NCI-H748 (cell line): Measurements from ENCODE around the gene KCNQ1.

Experiments used
- DNase-seq: peaks from one replicate; lab custom pipeline; 2025; ENCODE audit not compliant: unreplicated experiment; lab: John Stamatoyannopoulos, UW

KCNQ1 gene

DNA sequence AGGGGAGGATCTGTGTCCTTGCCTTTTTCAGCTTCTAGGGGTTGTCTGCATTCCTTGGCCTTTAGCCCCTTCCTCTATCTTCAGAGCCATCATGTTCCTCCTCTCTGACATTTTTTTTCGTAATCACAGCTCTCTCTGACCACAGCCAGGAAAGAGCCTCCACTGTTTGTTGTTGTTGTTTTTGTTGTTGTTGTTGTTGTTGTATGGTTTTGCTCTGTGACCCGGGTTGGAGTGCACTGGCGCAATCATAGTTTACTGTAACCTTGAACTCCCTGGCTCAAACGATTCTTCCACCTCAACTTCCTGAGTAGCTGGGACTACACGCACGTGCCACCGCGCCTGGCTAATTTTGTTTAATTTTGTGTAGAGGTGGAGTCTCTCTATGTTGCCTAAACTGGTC, 310.3 kb downstream of the KCNQ1 start:
- no peak for DNase-seq

DNA sequence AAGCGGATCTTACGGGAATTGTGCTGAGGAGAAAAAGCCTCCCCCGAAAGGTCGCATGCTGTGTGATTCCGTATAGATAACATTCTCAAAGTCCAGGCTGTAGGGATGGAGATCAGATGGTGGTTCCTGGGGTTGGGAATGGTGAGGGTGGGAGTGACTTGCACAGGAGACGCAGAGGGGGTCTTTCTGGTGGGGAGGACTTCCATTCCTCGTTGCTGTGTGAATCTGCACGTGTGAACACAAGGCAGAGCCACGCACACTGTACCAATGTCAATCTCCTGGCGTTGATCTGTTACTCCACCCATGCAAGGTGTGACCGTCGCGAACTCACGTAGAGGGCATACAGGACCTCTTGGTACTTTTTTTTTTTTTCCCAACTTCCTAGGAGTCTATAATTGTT, 313.9 kb downstream of the KCNQ1 start:
- no peak for DNase-seq

DNA sequence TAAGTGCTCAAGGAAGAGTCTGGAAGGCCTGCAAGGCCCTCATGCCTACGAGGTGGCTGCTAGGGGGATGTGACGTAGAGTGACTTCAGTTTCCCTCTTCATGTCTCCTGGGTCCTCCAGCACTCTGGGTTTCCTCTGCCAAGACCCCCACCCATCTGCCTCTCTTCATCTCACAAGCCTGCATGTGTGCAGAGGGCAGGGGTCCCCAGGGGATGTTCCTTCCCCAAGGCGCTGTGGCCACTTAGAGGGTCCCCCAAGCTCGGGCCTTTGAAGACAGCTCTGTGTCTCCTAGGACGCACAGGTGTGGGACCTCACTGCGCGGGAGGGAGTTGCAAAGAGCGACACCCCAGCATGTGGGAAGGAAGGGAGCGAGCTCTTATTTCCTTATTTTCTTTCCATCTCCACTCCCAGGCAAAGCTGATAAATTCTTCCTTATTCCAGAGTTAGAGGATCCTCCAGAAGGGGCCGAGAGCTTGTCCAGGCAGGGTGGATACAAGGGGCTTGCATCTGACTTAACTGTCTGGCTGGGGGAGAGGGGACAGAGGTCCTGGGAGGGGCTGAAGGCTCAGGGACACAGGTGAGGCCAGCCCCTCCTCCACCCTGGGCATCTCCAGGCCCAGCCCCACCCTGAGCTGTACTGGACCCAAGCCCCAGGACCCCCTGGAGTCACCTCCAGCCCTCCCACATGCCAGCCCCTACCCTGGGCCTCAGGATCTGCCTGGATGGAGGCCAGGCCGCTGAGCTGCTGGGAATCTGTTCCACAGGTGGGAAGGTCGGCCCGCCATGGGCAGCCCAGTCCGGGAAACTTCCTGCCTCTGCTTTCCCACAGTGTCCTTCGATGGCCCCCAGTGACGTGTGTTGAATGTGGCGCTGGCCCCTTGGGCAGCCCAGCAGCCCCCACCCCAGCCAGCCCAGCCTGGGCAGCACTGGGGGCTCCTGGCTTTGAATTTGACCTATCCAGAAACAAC, 314.7 kb downstream of the KCNQ1 start:
- no peak for DNase-seq

DNA sequence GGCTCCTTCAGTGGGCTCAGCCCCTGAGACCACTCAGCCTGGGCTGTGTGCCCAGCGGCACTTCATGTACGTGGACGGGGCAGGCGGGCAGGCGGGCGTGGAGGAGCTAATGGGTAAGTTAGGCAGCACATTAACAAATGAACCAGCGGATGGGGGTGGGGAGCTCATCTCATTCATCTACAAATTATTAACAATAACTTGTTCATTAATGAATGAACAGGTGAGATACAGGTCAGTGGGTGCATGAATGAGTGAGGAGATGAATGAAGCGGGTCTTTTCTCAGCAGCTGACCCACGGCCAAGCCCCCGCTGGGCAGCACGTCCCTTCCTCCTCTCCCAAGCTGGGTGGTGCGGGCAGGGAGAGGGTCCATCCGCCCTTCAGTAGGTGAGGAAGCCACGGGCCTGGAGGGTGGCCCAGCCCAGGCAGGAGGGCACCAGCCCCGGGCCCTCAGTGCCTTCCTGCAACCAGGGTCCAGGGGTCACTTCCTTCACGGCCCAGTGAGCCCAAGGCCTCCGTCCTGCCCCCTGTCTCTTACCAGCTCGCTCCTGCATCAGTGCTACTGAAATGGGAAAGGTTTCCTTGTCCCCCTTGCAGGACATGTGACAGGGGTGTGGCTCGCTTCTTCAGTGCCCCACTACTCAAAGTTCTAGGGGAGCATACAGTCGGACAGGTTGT, 315.5 kb downstream of the KCNQ1 start:
- DNase-seq: no peak

DNA sequence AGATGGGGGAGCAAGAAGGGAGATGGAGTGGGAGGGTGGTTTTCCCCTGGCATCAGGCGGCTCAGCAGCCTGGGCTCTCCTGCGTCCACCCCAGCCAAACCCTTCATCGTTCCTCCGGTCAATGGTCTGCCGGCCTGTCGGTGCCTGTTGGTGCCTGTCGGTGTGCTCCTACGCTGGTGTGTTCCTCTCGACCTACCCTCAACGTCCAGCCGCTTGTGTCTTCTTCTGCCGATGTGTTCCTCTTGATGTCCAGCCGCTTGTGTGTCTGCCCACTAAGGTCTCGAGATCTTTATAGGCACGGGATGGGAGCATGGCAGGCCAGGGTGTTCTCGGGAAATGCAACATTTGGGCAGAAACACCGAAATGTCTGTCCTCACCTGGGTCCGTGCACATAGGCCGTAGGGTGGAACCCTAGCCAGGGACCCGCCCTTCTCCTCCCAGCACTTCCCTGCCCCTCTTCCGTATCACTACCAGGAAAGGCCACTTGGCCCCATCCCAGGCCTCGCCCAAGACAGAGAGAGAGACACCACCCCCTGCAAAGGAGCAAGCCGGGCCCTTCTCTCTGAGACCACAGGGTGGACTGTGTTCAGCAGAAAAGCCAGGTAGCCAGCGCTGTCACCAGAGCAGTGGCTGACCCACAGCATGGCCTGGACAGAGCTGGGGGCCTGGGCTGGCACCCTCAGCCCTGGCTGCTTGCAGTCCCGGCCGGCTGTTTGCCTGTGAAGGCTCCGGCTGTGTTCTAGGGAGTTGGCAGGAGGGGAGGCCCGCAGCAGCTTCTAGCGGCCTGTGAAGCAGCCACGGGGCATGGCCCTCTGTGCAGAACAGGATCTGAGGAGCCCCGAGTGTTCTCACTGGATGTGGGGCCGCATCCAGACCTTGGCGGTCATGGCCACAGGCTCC, 316.6 kb downstream of the KCNQ1 start:
- no peak for DNase-seq

- DNase-seq: no peak
Observed at GRCh38 chr11:2762031-2762380, 317.2 kb downstream of the KCNQ1 start.

DNA sequence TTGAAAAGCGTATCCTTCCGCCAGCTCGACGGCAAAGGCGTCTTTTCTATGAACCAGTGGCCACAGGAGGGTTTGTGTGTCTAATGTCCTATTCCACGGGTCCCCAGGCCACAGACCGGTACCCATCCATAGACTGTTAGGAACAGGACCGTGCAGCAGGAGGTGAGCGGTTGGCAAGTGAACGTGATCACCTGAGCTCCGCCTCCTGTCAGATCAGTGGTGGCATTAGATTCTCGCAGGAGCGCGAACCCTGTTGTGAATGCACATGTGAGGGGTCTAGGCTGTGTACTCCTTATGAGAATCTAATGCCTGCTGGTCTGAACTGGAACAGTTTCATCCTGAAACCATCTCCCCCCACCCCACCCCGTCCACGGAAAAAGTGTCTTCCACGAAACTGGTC, 317.6 kb downstream of the KCNQ1 start:
- DNase-seq: no peak

- no peak for DNase-seq
Observed at GRCh38 chr11:2763984-2764383, 319.2 kb downstream of the KCNQ1 start.

DNA sequence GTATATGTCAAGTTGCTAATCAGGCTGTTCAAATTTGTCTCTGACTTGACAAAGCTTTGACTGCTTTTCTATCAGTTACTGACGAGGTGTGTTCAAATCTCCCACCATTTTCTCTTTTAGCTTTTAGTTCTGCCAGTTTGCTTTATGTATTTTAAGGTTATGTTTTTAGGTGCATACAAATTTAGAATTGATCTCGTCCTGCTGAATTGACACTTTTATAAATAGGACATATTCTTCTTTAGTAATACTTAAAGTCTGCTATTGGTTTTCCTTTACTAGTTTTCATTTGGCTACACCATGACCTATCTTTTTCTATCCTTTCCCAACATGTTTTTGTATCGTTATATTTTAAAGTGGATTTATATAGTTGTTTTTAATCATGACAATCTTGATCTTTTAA, 320.7 kb downstream of the KCNQ1 start:
- DNase-seq: no peak

DNA sequence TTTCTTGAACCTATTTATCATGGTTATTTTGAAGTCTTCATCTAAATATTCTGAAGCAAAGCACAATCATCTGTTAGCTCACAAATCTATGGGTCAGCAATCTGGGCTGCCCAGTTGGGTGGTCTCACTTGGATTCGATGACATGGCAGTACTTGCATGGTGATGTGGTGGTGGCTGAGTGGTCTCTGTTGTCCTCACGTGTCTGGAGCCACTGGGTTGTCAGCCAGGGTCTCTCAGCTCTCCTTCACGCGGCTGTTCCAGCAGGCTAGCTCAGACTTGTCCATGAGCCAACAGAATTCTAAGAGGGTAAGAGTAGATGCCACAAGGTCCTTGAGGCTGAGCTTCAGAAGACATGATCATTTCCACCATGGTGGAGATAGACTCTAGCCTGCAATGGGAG, 321.4 kb downstream of the KCNQ1 start:
- no peak for DNase-seq

DNA sequence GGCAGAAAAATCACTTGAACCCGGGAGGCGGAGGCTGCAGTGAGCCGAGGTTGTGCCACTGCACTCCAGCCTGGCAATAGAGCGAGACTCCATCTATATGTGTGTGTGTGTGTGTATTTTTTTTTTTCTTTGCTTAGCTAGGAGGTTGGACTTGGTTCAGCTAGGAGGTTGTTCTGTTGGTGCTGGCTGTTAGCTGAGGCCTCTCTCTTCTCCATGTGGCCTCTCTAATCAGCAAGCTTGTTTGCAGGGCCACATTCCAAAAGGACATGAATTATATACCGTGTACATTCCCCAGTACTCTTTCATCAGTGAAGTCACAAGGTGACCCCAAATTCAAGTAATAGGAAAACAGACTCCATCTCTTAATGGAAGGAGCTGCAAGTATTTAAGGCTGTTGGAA, 322.3 kb downstream of the KCNQ1 start:
- DNase-seq: no peak

- no peak for DNase-seq
Observed at GRCh38 chr11:2767801-2768200, 323.0 kb downstream of the KCNQ1 start.

DNA sequence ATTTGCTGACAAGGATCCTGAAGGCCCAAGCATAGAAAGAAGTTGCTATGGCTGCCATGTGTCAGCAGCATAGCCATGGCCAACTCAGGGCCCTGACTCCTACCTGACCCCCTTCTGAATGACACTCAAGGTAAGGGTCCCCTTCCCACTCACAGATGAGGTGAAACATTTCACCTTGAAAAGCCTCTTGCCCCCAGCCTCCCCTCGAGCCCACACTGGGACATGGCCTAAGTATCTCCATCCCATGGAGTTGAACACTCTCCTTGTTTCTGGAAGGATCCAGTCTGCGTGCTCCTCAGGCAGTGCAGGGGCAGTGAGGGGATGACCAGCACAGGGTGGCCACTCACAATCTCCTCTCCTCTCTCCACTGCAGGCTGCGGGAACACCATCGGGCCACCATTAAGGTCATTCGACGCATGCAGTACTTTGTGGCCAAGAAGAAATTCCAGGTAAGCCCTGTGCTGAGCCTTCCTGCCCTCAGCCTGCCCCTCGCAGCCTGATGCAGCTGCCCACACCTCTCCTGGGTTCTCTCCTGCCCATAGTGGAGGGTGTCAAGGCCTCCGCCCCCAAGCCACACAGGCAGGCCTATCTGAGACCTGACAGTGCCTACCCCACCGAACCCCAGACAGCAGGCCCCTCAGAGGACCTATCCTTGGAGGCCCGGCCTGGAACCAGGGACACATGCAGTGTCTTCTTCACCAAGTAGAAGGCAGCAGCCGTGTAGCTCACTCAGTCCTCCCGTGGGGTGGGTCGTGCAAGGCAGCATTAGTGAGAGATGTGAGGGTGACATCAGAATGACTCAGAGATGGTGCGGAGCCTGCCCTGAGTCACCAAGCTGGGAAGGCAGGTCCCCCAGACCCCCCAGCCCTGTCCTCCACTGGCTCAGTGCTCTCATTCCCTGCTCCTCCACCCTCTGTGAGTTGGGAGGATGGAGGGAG, 323.9 kb downstream of the KCNQ1 start:
- DNase-seq: no peak

- DNase-seq: no peak
Observed at GRCh38 chr11:2769409-2770095, 324.7 kb downstream of the KCNQ1 start.

DNA sequence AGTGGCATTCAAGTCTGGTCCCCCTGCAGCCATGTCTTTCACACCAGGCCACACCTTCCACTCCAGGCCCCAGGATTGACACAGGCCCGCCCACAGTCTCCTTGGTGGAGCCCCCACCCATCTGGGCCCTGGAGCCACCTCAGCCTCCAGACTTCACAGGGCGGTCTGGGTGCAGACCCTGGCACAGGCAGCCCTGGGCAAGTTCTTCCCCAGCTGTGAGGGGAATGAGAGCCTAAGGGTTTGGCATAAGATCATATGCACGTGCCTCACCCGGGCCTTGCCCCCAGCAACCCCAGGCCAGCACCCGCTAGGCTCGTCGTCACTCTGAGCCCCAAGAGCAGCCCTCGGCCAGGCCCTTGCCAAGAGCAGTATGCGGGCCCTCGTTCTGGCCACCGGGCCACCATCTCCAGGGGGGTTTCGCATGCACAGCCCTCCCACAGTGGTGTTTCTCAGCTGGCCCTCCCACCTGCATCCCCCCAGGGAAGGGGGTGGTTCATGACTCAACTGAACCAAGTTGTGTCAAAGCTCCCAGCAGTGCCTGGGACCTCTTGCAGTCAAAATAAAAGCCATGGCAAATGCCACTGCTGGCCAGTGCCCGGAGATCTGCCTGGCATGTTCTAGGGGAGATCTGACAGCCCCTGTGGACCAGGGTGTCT, 325.4 kb downstream of the KCNQ1 start:
- no peak for DNase-seq

- no peak for DNase-seq
Observed at GRCh38 chr11:2770761-2771301, 326.0 kb downstream of the KCNQ1 start.

GRCh38 chr11:2771758-2772466, 327.1 kb downstream of the KCNQ1 start:
- DNase-seq: no peak

DNA sequence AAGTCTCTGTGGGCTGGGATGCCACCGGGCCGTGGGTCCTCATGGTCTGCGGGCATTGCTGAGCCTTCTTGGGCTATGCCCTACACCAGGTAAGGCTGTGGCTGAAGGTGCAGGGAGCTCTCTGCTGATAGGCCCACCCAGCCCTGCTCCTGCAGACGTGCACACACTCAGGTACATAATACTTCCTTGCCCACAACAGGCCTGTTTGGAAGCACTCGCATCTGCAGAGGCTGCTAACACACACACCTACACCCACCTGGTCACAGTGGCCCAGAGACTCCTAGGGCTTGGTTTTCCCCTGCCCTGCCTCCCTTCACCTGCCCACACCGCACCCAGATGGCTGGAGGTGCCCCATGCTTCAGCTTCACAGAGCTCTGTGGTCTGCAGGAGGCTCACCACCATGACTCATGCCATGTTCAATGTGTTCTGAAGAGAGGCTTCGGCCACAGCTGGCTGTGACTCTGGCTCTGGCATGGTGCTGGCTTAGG, 327.8 kb downstream of the KCNQ1 start:
- no peak for DNase-seq
